ENCODE results near the gene INTS11.

The INTS11 gene

DNA sequence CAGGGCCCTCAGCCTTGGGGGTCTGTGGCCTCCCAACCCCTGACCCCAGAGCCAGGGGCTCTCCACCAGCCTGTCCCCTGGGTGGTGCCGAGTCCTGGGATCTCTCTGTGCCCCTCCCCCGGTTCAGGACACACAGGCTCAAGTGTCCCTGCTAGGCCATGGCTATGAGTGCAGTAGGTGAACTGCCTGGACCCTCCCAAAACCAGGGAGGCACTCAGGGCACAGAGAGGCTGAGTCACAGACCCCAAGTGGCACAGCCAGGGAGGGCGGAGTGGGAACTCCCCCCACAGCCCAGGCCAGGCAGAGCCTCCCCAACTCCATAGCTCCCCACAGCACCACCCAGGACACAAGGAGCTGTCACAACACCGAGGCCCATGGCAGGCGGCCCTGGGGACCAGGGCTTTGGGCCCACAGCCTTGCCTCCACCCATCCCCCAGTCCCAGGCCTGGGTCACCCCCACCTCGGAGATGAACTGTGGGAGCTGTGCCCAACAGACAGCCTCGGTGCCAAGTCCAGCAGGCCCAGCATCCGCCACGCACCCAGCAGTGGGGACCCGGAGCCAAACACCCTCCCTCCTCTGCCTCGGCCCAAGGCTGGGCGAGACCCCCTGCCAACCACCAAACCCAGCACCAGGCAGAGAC is 21.5 kb upstream of the INTS11 start:
- no peak overlapping the region for H3K27ac ChIP-seq

DNA sequence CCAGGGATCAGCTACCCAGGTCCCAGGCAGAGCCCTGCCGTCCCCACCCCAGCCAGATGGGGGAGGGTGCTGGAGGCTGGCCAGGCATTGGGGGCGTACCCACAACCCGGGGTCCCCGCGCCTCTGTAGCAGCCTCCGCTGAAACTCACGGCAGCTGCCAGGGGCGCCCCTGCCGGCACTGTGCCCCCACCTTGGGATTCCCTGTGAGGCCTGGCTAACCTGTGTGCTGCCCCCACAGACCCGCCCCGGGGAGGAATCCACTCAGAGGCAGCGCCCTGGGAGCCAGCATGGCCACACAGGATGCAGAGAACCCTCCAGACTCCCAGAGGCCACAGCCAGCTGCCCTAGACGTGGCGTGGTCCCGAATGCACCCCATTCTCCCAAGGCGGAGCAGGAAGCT is 20.9 kb upstream of the INTS11 start:
- in situ Hi-C loops (cut with HindIII; ENCODE audit: low pct_ligation_motif_present, low sequenced_read_pairs), result no loop called here

More for the DNA sequence above, 21.5 kb upstream of the INTS11 start:
- in situ Hi-C loops (cut with HindIII; ENCODE audit: low pct_ligation_motif_present, low sequenced_read_pairs), result no loop called here
- Histone ChIP-seq H3K36me3 (replicated peaks) (peaks cover 8% of the 10 kb centered on the region), H3K27me3 (replicated peaks) (no peaks in the 10 kb centered on the region), H3K4me3 (ENCODE audit: low read depth, low read length) (no peak overlapping the region)
- TF ChIP-seq, protein P1, sequence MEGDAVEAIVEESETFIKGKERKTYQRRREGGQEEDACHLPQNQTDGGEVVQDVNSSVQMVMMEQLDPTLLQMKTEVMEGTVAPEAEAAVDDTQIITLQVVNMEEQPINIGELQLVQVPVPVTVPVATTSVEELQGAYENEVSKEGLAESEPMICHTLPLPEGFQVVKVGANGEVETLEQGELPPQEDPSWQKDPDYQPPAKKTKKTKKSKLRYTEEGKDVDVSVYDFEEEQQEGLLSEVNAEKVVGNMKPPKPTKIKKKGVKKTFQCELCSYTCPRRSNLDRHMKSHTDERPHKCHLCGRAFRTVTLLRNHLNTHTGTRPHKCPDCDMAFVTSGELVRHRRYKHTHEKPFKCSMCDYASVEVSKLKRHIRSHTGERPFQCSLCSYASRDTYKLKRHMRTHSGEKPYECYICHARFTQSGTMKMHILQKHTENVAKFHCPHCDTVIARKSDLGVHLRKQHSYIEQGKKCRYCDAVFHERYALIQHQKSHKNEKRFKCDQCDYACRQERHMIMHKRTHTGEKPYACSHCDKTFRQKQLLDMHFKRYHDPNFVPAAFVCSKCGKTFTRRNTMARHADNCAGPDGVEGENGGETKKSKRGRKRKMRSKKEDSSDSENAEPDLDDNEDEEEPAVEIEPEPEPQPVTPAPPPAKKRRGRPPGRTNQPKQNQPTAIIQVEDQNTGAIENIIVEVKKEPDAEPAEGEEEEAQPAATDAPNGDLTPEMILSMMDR (IDR thresholded peaks at IDR 0.05; ENCODE audit: low read depth, low read length, missing control alignments), result no peak
- no peak for DNase-seq

DNA sequence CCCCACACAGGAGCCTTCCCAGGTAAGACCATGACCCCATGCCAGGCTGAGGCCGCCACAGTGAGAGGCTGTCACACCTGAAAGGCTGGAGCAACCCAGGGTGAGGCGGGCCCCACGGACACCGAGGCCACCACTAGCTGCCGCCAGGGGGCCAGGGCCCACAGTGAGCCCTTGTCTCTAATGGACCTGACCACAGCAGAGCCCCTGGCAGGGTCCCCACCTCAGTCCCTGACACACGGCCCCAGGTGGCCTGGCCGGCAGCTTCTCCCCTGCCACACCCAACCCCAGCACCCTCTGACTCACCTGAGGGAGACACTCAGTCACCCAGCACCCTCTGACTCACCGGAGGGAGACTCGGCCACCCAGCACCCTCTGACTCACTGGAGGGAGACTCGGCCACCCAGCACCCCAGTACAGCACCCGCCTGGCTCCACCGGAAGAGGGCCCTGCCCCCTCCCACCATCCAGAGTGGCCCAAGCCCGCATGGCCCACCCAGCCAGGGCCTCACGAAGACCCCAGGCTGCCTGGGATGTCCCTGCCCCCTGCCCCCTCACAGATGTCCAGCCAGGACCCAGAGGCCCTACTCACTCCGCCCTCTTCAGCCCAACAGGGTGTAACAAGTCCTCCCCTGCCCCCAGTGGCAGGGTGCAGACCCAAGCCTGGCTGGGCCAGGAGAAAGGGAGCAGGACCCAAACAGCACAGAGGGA is 20.3 kb upstream of the INTS11 start:
- peaks cover 14% of the 10 kb centered on the region for H3K36me3 ChIP-seq (replicated peaks)
- no peak overlapping the region for H3K27ac ChIP-seq
- no peak overlapping the region for H3K4me3 ChIP-seq (ENCODE audit: low read depth, low read length)
- in situ Hi-C loops (cut with HindIII; ENCODE audit: low pct_ligation_motif_present, low sequenced_read_pairs), result no loop called here
- no peaks in the 10 kb centered on the region for H3K27me3 ChIP-seq (replicated peaks)
- TF ChIP-seq, protein P1 (IDR thresholded peaks at IDR 0.05; ENCODE audit: low read depth, low read length, missing control alignments), result peak; percentile 77
- peak; percentile 64 for DNase-seq

More for the DNA sequence above, 20.9 kb upstream of the INTS11 start:
- Histone ChIP-seq H3K27ac (no peak overlapping the region), H3K36me3 (replicated peaks) (peaks cover 10% of the 10 kb centered on the region), H3K4me3 (ENCODE audit: low read depth, low read length) (no peak overlapping the region), H3K27me3 (replicated peaks) (no peaks in the 10 kb centered on the region)
- no peak for DNase-seq
- TF ChIP-seq, protein P1 (IDR thresholded peaks at IDR 0.05; ENCODE audit: low read depth, low read length, missing control alignments), result no peak

DNA sequence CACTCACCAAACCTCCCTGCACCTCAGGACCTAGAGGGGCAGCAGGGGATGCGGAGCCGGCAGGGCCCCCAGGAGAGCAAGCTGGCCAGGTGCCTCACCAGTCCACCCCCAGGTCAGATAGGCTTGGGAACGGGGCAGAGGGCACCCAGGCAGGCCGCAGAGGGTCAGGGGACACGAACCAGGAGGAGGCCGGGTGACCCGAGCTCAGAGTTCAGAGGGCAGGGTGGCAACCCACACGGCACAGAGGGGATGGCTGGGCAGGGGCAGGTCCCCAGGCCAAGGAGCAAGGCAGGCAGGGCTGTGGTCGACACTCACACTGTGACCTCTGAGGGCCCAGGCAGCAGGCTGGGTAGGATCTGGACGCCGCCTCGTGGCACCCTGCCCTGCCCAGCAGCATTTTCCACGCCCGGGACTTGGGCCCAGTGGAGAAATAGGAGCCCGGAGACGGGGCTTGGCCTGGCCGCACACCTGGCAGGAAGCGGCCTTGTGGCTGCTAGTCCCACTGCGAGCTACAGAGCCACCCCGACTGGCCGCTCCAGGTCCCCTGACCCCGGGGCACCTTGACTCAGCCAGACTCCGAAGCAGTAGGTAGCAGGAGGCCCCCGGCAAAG is 19.5 kb upstream of the INTS11 start:
- no peak overlapping the region for H3K4me3 ChIP-seq (ENCODE audit: low read depth, low read length)
- in situ Hi-C loops (cut with HindIII; ENCODE audit: low pct_ligation_motif_present, low sequenced_read_pairs), result no loop called here
- no peak for DNase-seq
- TF ChIP-seq, protein P1 (IDR thresholded peaks at IDR 0.05; ENCODE audit: low read depth, low read length, missing control alignments), result no peak
- no peaks in the 10 kb centered on the region for H3K27me3 ChIP-seq (replicated peaks)
- H3K27ac ChIP-seq, result no peak overlapping the region
- peaks cover 17% of the 10 kb centered on the region for H3K36me3 ChIP-seq (replicated peaks)

DNA sequence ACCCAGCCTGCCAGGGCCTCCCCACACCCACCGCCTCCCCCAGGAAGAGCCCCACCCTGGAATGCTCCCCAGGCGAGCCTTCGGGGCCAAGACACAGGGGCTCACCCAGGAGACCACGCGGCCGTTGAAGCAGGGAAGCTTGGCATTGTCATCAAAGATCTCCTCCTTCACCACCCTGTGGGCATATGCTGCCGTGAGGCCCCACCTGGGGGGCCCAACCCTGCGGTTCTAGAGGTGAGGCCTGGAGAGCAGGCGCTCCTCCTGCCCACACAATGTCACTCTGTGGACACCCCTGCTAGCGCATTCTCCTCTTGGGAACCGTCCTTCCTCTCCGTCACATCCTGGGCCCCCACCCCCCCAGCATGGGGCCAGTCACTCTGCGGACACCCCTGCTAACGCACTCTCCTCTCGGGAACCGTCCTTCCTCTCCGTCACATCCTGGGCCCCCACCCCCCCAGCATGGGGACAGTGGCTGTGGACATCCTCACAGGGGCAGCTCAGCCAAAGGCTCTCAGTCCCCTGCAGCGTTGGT is 18.2 kb upstream of the INTS11 start:
- no peak for DNase-seq
- Histone ChIP-seq H3K36me3 (replicated peaks) (peaks cover 25% of the 10 kb centered on the region), H3K27me3 (replicated peaks) (no peaks in the 10 kb centered on the region), H3K27ac (no peak overlapping the region), H3K4me3 (ENCODE audit: low read depth, low read length) (no peak overlapping the region)
- TF ChIP-seq, protein P1 (IDR thresholded peaks at IDR 0.05; ENCODE audit: low read depth, low read length, missing control alignments), result no peak
- in situ Hi-C loops (cut with HindIII; ENCODE audit: low pct_ligation_motif_present, low sequenced_read_pairs), result no loop called here
